Measurements from ENCODE around the gene BRME1.
A peak's percentile ranks its signal among the peaks of the same experiment; 100 is the strongest.

The BRME1 gene

GRCh38 chr19:13906521-13906904 is 596 bp upstream of the BRME1 start:
- peak overlapping the region; percentile 49 for H3K27ac ChIP-seq
- peaks cover 14 to 20% of the 10 kb centered on the region in 2 experiments for H3K4me1 ChIP-seq (ENCODE audit: control insufficient read depth in 1 of 2, insufficient read depth in 1 of 2, low read depth in 1 of 2, low read length in 1 of 2)

GRCh38 chr19:13902993-13903555 is 2.8 kb downstream of the BRME1 start:
- H3K27me3 ChIP-seq, result no peaks in the 10 kb centered on the region
- no peak overlapping the region for H3K4me3 ChIP-seq (ENCODE audit: low read depth in 1 of 2, low read length in 1 of 2)
- no peak overlapping the region for H3K27ac ChIP-seq
- H3K9me3 ChIP-seq, result no peaks in the 10 kb centered on the region
- TF ChIP-seq CTCF (IDR thresholded peaks at IDR 0.05), result no peak
- no peaks in the 10 kb centered on the region for H3K36me3 ChIP-seq
- H3K4me1 ChIP-seq (ENCODE audit: control insufficient read depth in 1 of 2, insufficient read depth in 1 of 2, low read depth in 1 of 2, low read length in 1 of 2), result peaks cover 10 to 14% of the 10 kb centered on the region in 2 experiments

More at GRCh38 chr19:13906521-13906904, 596 bp upstream of the BRME1 start:
- H3K4me3 ChIP-seq (ENCODE audit: low read depth in 1 of 2, low read length in 1 of 2), result peak overlapping the region; percentile 83 to 94
- H3K27me3 ChIP-seq, result no peaks in the 10 kb centered on the region
- no peaks in the 10 kb centered on the region for H3K36me3 ChIP-seq
- H3K9me3 ChIP-seq, result no peaks in the 10 kb centered on the region
- no peak for TF ChIP-seq CTCF (IDR thresholded peaks at IDR 0.05)

GRCh38 chr19:13899912-13900584 is 5.9 kb downstream of the BRME1 start:
- TF ChIP-seq CTCF (IDR thresholded peaks at IDR 0.05), result no peak
- Histone ChIP-seq H3K9me3 (no peaks in the 10 kb centered on the region), H3K27ac (no peak overlapping the region), H3K27me3 (no peaks in the 10 kb centered on the region), H3K36me3 (no peaks in the 10 kb centered on the region), H3K4me1 (ENCODE audit: control insufficient read depth in 1 of 2, insufficient read depth in 1 of 2, low read depth in 1 of 2, low read length in 1 of 2) (no peaks in the 10 kb centered on the region), H3K4me3 (ENCODE audit: low read depth in 1 of 2, low read length in 1 of 2) (no peak overlapping the region)

- no peaks in the 10 kb centered on the region for H3K9me3 ChIP-seq
- no peaks in the 10 kb centered on the region for H3K4me1 ChIP-seq (ENCODE audit: control insufficient read depth in 1 of 2, insufficient read depth in 1 of 2, low read depth in 1 of 2, low read length in 1 of 2)
- no peaks in the 10 kb centered on the region for H3K27me3 ChIP-seq
- no peak for TF ChIP-seq CTCF (IDR thresholded peaks at IDR 0.05)
- no peaks in the 10 kb centered on the region for H3K36me3 ChIP-seq
- no peak overlapping the region for H3K27ac ChIP-seq
- H3K4me3 ChIP-seq (ENCODE audit: low read depth in 1 of 2, low read length in 1 of 2), result no peak overlapping the region
Measured at GRCh38 chr19:13899393-13899792, 6.5 kb downstream of the BRME1 start.

GRCh38 chr19:13896227-13896626 is 9.7 kb downstream of the BRME1 start:
- Histone ChIP-seq H3K4me1 (ENCODE audit: control insufficient read depth in 1 of 2, insufficient read depth in 1 of 2, low read depth in 1 of 2, low read length in 1 of 2) (no peaks in the 10 kb centered on the region), H3K36me3 (no peaks in the 10 kb centered on the region), H3K4me3 (ENCODE audit: low read depth in 1 of 2, low read length in 1 of 2) (no peak overlapping the region), H3K27ac (no peak overlapping the region), H3K27me3 (no peaks in the 10 kb centered on the region), H3K9me3 (no peaks in the 10 kb centered on the region)
- no peak for TF ChIP-seq CTCF (IDR thresholded peaks at IDR 0.05)

Measured in neutrophil (primary cell).